Panc1 (cell line): ENCODE data around the gene MTHFR. TPM values are rescaled to one million over a fixed set of nuclear protein-coding genes. Genes with fewer than 3 reads are reported as not detected.

ENCODE experiments used
- ATAC-seq: fragments of 200-7000 bp; cut with Tn5 transposase; 2 replicates; pipeline ENCODE4 v1.9.1; 2020; ENCODE audit warnings: mild to moderate bottlenecking, moderate library complexity
- BruUV-seq: library from RNA; stranded (reverse); fragments of 400-500 nt; replicated peaks from 2 replicates; lab custom pipeline; 2021; lab: Mats Ljungman, UMichigan
- CTCF ChIA-PET: fragments of 300-600 bp; sonication (Branson Sonifier 250); formaldehyde crosslinking; loops from one replicate; lab custom pipeline; 2022; ENCODE audit warnings: antibody characterized with exemption; lab: Charles Lee
- POLR2A ChIA-PET: fragments of 300-600 bp; sonication (Branson Sonifier 250); formaldehyde crosslinking; loops from one replicate; lab custom pipeline; 2022; ENCODE audit warnings: antibody characterized with exemption; lab: Charles Lee
- DNase-seq: peaks from one replicate; pipeline ENCODE4 v3.0.0-alpha.2; 2010; ENCODE audit warnings: low read depth, low spot score
- H3K27ac ChIP-seq: 2 replicates; pipeline ENCODE4 v1.5.1; 2011; ENCODE audit warnings: mild to moderate bottlenecking, low read length, inconsistent platforms
- H3K27me3 ChIP-seq: fragments of 200-500 bp; sonication (Bioruptor generic); 2 replicates; pipeline ENCODE4 v1.6.0; 2014; ENCODE audit warnings: low read length, inconsistent platforms; ENCODE audit not compliant: control insufficient read depth, insufficient read depth
- H3K36me3 ChIP-seq: fragments of 200-500 bp; sonication (Bioruptor generic); 2 replicates; pipeline ENCODE4 v1.5.1; 2014; ENCODE audit warnings: inconsistent platforms, mild to moderate bottlenecking, low read length, moderate library complexity; ENCODE audit not compliant: control insufficient read depth, insufficient read depth
- H3K4me1 ChIP-seq: 2 replicates; pipeline ENCODE4 v1.5.1; 2011; ENCODE audit warnings: inconsistent platforms, mild to moderate bottlenecking, low read length, moderate library complexity; ENCODE audit not compliant: control insufficient read depth, insufficient read depth
- H3K4me3 ChIP-seq, 2 experiments: 2 replicates each; pipeline ENCODE4 v1.5.1; 2011 to 2012; ENCODE audit warnings: low read depth in 2 of 2, low read length in 2 of 2, mild to moderate bottlenecking in 2 of 2, inconsistent platforms in 1 of 2, moderate library complexity in 1 of 2
- H3K9me3 ChIP-seq: fragments of 200-500 bp; sonication (Bioruptor generic); 2 replicates; pipeline ENCODE4 v1.5.1; 2014; ENCODE audit warnings: low read depth, mild to moderate bottlenecking, inconsistent platforms, low read length, moderate library complexity; ENCODE audit not compliant: control insufficient read depth, insufficient read depth
- CTCF ChIP-seq: fragments of 450-650 bp; IDR thresholded peaks from 2 replicates; pipeline ENCODE4 v1.5.1; 2017; ENCODE audit warnings: mild to moderate bottlenecking
- POLR2AphosphoS5 ChIP-seq: IDR thresholded peaks from 2 replicates; pipeline ENCODE4 v1.6.1; 2012; ENCODE audit warnings: mild to moderate bottlenecking, low read depth, low read length, moderate library complexity
- REST ChIP-seq, 2 experiments: IDR thresholded peaks; 2 replicates each; pipeline ENCODE4 v1.6.1; 2011 to 2012; ENCODE audit warnings: low read depth in 2 of 2, control low read depth in 1 of 2, low read length in 1 of 2, mild to moderate bottlenecking in 1 of 2, moderate library complexity in 1 of 2; ENCODE audit not compliant: insufficient read depth in 1 of 2
- SIN3A ChIP-seq: IDR thresholded peaks from 2 replicates; pipeline ENCODE4 v1.6.1; 2012; ENCODE audit warnings: low read depth, mild to moderate bottlenecking, low read length, moderate library complexity, borderline replicate concordance; ENCODE audit not compliant: insufficient read depth
- TCF7L2 ChIP-seq: IDR thresholded peaks from 2 replicates; pipeline ENCODE4 v1.6.1; 2011; ENCODE audit warnings: mild to moderate bottlenecking, low read depth, low read length, inconsistent platforms
- in situ Hi-C: cut with HindIII; loops from 2 replicates; pipeline ENCODE4 v1.10.0; 2016; ENCODE audit warnings: low sequenced_read_pairs, low pct_unique_long_range_greater_than_20kb
- intact Hi-C: fragments of 100-400 bp; cut with micrococcal nuclease; formaldehyde crosslinking; loops from one replicate; pipeline ENCODE4 v1.10.0; 2022; ENCODE audit not compliant: unreplicated experiment
- total RNA-seq: library from RNA; stranded (reverse); gene quantifications from one replicate; pipeline ENCODE4 v1.2.1, GENCODE V29; 2021; ENCODE audit not compliant: unreplicated experiment

Gene MTHFR
- total RNA-seq, 1 experiment from 2014 or later: 37.4 TPM

- ATAC-seq (peak; percentile 84), DNase-seq (no peak)
- BruUV-seq: no TSS peak
- TF ChIP-seq POLR2AphosphoS5 (no peak; the same call in 1 of the 2 replicates), CTCF (peak; percentile 97), REST (IDR thresholded peaks at IDR 0.05; ENCODE audit: insufficient read depth in 1 of 2, low read depth in 2 of 2, low read length in 1 of 2) (no peak)
- Histone ChIP-seq H3K4me3 (no peak overlapping the region), H3K4me1 (peaks cover 13% of the 10 kb centered on the region), H3K27me3 (no peaks in the 10 kb centered on the region), H3K36me3 (no peaks in the 10 kb centered on the region), H3K9me3 (no peaks in the 10 kb centered on the region), H3K27ac (0 out of 2 replicates have a peak overlapping the region, but pooled peaks have one; percentile 29)
- ChIA-PET POLR2A (no interaction called here), CTCF (interaction anchor here (0.6 to 1.2 kb wide), 3 partner anchors 17 to 296 kb away, joined by 3 read pairs; no protein-coding TSS in a partner anchor)
- intact Hi-C loops (no loop called here), in situ Hi-C loops (no loop called here)
These were observed 20.6 kb downstream of the MTHFR start for GRCh38 chr1:11784993-11785769.

GRCh38 chr1:11784256-11784992 is 21.3 kb downstream of the MTHFR start:
- no TSS peak for BruUV-seq
- ChIA-PET POLR2A (no interaction called here), CTCF (interaction anchor here (0.6 to 1.2 kb wide), 3 partner anchors 18 to 296 kb away, joined by 3 read pairs; no protein-coding TSS in a partner anchor)
- Histone ChIP-seq H3K4me3 (no peak overlapping the region), H3K36me3 (no peaks in the 10 kb centered on the region), H3K27ac (0 out of 2 replicates have a peak overlapping the region, but pooled peaks have one; percentile 29), H3K27me3 (no peaks in the 10 kb centered on the region), H3K4me1 (peaks cover 13% of the 10 kb centered on the region), H3K9me3 (no peaks in the 10 kb centered on the region)
- in situ Hi-C loops: no loop called here
- no peak for TF ChIP-seq SIN3A
- no peak for TF ChIP-seq POLR2AphosphoS5
- TF ChIP-seq CTCF: no peak
- no peak for TF ChIP-seq REST (IDR thresholded peaks at IDR 0.05; ENCODE audit: insufficient read depth in 1 of 2, low read depth in 2 of 2, low read length in 1 of 2)
- no peak for TF ChIP-seq TCF7L2
- ATAC-seq (peak; percentile 9; the same call in 1 of the 2 replicates), DNase-seq (no peak)
- intact Hi-C loops: no loop called here
